Tibial nerve (tissue), 4 donors: ENCODE results near the gene TMEM242. TPM values are rescaled to one million over a fixed set of nuclear protein-coding genes. Genes with fewer than 3 reads are reported as not detected.

Source experiments
- DNase-seq, 2 donors: peaks; one replicate each; pipeline ENCODE4 v3.0.0-alpha.2; 2019; ENCODE audit warnings: low spot score in 2 of 2
- H3K27ac ChIP-seq, 4 donors: fragments of 200-600 bp; sonication (generic) in 3 of 4; one replicate each; pipeline ENCODE4 v1.5.1; 2017 to 2019; ENCODE audit warnings: mild to moderate bottlenecking in 1 of 4
- H3K27me3 ChIP-seq, 2 donors: fragments of 200-600 bp; sonication (generic) in 1 of 2; one replicate each; pipeline versions ENCODE4 v1.5.1 to v1.6.0; 2017 to 2019
- H3K36me3 ChIP-seq, 3 donors: fragments of 200-600 bp; sonication (generic); one replicate each; pipeline ENCODE4 v1.5.1; 2018 to 2019
- H3K4me1 ChIP-seq, 4 donors: fragments of 200-600 bp; sonication (generic) in 3 of 4; one replicate each; pipeline ENCODE4 v1.5.1; 2017 to 2019
- H3K4me3 ChIP-seq, 4 donors: fragments of 200-600 bp; sonication (generic) in 3 of 4; one replicate each; pipeline ENCODE4 v1.5.1; 2017 to 2019; ENCODE audit warnings: mild to moderate bottlenecking in 1 of 4, moderate library complexity in 1 of 4
- H3K9me3 ChIP-seq, 4 donors: fragments of 200-600 bp; sonication (generic) in 3 of 4; one replicate each; pipeline ENCODE4 v1.5.1; 2017 to 2019
- CTCF ChIP-seq, 5 experiments: fragments of 200-600 bp in 3 of 5; fragments of 450-650 bp in 2 of 5; sonication (generic) in 3 of 5; IDR thresholded peaks; one replicate each; pipeline ENCODE4 v1.5.1; 2016 to 2019; ENCODE audit warnings: antibody characterized with exemption in 5 of 5, mild to moderate bottlenecking in 3 of 5, moderate library complexity in 2 of 5
- EP300 ChIP-seq, 2 donors: sonication (generic); formaldehyde crosslinking; IDR thresholded peaks; one replicate each; pipeline ENCODE4 v1.6.1; 2017; ENCODE audit warnings: antibody characterized with exemption in 2 of 2, mild to moderate bottlenecking in 1 of 2
- POLR2A ChIP-seq, 2 donors: fragments of 450-650 bp; IDR thresholded peaks; one replicate each; pipeline ENCODE4 v1.6.1; 2017; ENCODE audit warnings: antibody characterized with exemption in 2 of 2, mild to moderate bottlenecking in 2 of 2, moderate library complexity in 2 of 2
- WGBS, 2 donors: methylation state at CpG; one replicate each; pipeline ENCODE4 v1.1.5; 2018; 5-methylcytosine and 5-hydroxymethylcytosine counted together
- total RNA-seq, 4 donors: library from RNA; depleted of rRNA; stranded (reverse); fragments of >200 nt; gene quantifications; one replicate each; pipeline ENCODE4 v1.1.0, GENCODE V29; 2016

TMEM242 gene
- total RNA-seq, 4 donors from 2014 or later = 4.9 to 8.2 (median 7.0) TPM

- DNase-seq = no peak
- no peak overlapping the region for H3K27ac ChIP-seq
- H3K4me3 ChIP-seq = no peak overlapping the region
- 36 to 42% methylated on average over 6 of the region's 6 CpGs for WGBS, 2 donors
- no peaks in the 10 kb centered on the region for H3K36me3 ChIP-seq
- H3K4me1 ChIP-seq = peaks cover 0 to 14% (median 8%) of the 10 kb centered on the region in 4 donors
- no peaks in the 10 kb centered on the region for H3K27me3 ChIP-seq
- no peaks in the 10 kb centered on the region for H3K9me3 ChIP-seq
- no peak for TF ChIP-seq EP300 (IDR thresholded peaks at IDR 0.05)
Observed at GRCh38 chr6:157326979-157327378, 3.7 kb upstream of the TMEM242 start.

DNA sequence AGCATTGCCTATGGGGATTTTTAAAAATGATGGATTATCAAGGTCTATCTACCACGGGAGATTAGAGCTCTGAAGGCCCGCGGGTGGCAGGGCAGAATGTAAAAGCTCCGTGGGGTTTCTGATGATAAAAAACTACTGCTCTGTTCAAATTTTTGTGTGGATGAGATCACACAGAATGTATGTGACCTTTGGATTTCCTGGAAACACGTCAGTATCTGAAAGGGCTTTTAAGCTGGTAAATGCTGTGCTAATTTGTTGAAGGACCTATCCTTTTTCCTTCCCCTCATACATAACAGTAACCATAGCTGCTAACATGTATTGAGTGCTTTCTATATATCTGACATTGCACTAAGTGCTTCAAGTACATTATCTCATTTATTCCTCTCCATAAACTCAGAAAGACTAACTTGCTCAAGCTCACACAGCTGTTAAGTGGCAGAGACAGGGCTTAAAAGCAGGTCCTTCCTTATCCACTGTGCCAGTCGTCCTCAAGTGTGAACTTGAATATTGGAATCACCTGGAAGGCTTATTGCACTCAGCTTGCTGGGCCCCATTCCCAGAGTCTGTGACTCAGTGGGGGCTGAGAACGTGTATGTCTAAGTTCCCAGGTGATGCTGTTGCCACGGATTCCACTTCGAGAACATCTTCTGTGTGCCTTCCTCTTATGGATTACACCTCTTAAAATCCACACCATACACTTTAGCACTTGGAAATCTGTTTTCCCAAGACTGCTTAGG lies 1.9 kb upstream of the TMEM242 start:
- 56 to 64% methylated on average over 9 of the region's 9 CpGs for WGBS, 2 donors
- peaks cover 0 to 4% (median 0%) of the 10 kb centered on the region in 3 donors for H3K36me3 ChIP-seq
- no peak for DNase-seq
- no peaks in the 10 kb centered on the region for H3K9me3 ChIP-seq
- peaks cover 0 to 23% (median 11%) of the 10 kb centered on the region in 4 donors for H3K4me1 ChIP-seq
- H3K27me3 ChIP-seq = no peaks in the 10 kb centered on the region
- TF ChIP-seq CTCF (IDR thresholded peaks at IDR 0.05) (no peak), EP300 (IDR thresholded peaks at IDR 0.05) (no peak), POLR2A (IDR thresholded peaks at IDR 0.05) (no peak)
- H3K4me3 ChIP-seq = no peak overlapping the region
- H3K27ac ChIP-seq = no peak overlapping the region

DNA sequence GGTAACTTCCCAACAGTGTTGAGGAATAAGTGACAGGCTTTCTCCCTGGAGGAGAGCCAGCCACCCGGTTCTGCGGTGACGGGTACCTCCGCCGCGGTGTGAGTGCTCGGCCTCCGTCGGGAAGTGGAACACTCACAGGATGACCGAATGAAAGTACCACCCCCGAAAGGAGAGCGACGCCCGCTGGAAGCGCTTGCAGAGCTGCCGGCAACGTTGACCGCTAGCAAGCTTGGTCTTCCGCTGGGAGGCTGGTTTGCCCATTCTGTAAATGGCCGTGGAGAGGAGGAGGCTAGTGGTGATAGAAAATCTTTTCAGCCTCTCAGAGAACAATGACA lies 614 bp upstream of the TMEM242 start:
- Histone ChIP-seq H3K36me3 (peaks cover 0 to 4% (median 0%) of the 10 kb centered on the region in 3 donors), H3K27me3 (no peaks in the 10 kb centered on the region), H3K4me3 (peak overlapping the region; percentile 69 to 91 (median 74)), H3K9me3 (no peaks in the 10 kb centered on the region), H3K4me1 (peaks cover 0 to 23% (median 11%) of the 10 kb centered on the region in 4 donors), H3K27ac (peak overlapping the region; percentile 85 to 95 (median 90))
- WGBS, 2 donors = 0 to 2% methylated on average over 11 to 16 of the region's 20 CpGs
- no peak for TF ChIP-seq CTCF (IDR thresholded peaks at IDR 0.05)
- TF ChIP-seq EP300 (IDR thresholded peaks at IDR 0.05) = no peak
- TF ChIP-seq POLR2A (IDR thresholded peaks at IDR 0.05) = no peak
- peak; percentile 38 to 50 for DNase-seq

GRCh38 chr6:157322792-157323254 lies 496 bp downstream of the TMEM242 start:
- Histone ChIP-seq H3K27ac (peak overlapping the region; percentile 85 to 95 (median 90)), H3K4me1 (peaks cover 0 to 23% (median 11%) of the 10 kb centered on the region in 4 donors), H3K36me3 (peaks cover 0 to 14% (median 5%) of the 10 kb centered on the region in 3 donors), H3K27me3 (no peaks in the 10 kb centered on the region), H3K4me3 (peak overlapping the region; percentile 69 to 91 (median 74)), H3K9me3 (no peaks in the 10 kb centered on the region)
- TF ChIP-seq POLR2A (IDR thresholded peaks at IDR 0.05) (no peak), EP300 (IDR thresholded peaks at IDR 0.05) (no peak), CTCF (IDR thresholded peaks at IDR 0.05) (no peak)
- peak; percentile 43 to 64 for DNase-seq
- 2 to 3% methylated on average over 21 of the region's 21 CpGs for WGBS, 2 donors

- DNase-seq = peak; percentile 79 to 96
- no peaks in the 10 kb centered on the region for H3K9me3 ChIP-seq
- H3K27me3 ChIP-seq = no peaks in the 10 kb centered on the region
- WGBS, 2 donors = 43 to 45% methylated on average over 6 of the region's 6 CpGs
- peak overlapping the region; percentile 9 to 73 (median 48) for H3K27ac ChIP-seq
- TF ChIP-seq EP300 (IDR thresholded peaks at IDR 0.05) = peak in 1 of 2 donors; percentile 74
- no peak for TF ChIP-seq CTCF (IDR thresholded peaks at IDR 0.05)
- peaks cover 0 to 38% (median 5%) of the 10 kb centered on the region in 3 donors for H3K36me3 ChIP-seq
- no peak overlapping the region for H3K4me3 ChIP-seq
- peaks cover 0 to 22% (median 5%) of the 10 kb centered on the region in 4 donors for H3K4me1 ChIP-seq
Observed at GRCh38 chr6:157316871-157317814, 6.2 kb downstream of the TMEM242 start.
